ENCODE results near the gene RPL12.

- TF ChIP-seq, protein P1, sequence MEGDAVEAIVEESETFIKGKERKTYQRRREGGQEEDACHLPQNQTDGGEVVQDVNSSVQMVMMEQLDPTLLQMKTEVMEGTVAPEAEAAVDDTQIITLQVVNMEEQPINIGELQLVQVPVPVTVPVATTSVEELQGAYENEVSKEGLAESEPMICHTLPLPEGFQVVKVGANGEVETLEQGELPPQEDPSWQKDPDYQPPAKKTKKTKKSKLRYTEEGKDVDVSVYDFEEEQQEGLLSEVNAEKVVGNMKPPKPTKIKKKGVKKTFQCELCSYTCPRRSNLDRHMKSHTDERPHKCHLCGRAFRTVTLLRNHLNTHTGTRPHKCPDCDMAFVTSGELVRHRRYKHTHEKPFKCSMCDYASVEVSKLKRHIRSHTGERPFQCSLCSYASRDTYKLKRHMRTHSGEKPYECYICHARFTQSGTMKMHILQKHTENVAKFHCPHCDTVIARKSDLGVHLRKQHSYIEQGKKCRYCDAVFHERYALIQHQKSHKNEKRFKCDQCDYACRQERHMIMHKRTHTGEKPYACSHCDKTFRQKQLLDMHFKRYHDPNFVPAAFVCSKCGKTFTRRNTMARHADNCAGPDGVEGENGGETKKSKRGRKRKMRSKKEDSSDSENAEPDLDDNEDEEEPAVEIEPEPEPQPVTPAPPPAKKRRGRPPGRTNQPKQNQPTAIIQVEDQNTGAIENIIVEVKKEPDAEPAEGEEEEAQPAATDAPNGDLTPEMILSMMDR (conservative IDR thresholded peaks at IDR 0.05 in 1 of 2, IDR thresholded peaks at IDR 0.05 in 1 of 2; ENCODE audit: low read depth in 1 of 2, low read length in 2 of 2), result no peak
- TF ChIP-seq EZH2 (IDR thresholded peaks at IDR 0.05; ENCODE audit: low read length, missing control alignments), result no peak
These were observed 47.6 kb downstream of the RPL12 start for GRCh38 chr9:127403507-127404192.
